GM18907 (cell line): Measurements from ENCODE around the gene CRYZL1.
"Not testable (repeated sequence)": the region's sequence is repeated elsewhere in the genome, so short reads cannot be mapped to it uniquely, and the experiment has no call there.

Experiments used
- ATAC-seq: cut with Tn5 transposase; IDR thresholded peaks from one replicate; pipeline ENCODE4 v1.9.1; 2021; ENCODE audit warnings: mild to moderate bottlenecking, moderate library complexity; ENCODE audit not compliant: unreplicated experiment

Gene CRYZL1

GRCh38 chr21:33641352-33642026 lies at the start of gene CRYZL1:
CRYZL1 (minus strand) TSS chr21:33641741; CDS start chr21:33631551, 10,190 bp downstream.
- ATAC-seq = peak; percentile 90

DNA sequence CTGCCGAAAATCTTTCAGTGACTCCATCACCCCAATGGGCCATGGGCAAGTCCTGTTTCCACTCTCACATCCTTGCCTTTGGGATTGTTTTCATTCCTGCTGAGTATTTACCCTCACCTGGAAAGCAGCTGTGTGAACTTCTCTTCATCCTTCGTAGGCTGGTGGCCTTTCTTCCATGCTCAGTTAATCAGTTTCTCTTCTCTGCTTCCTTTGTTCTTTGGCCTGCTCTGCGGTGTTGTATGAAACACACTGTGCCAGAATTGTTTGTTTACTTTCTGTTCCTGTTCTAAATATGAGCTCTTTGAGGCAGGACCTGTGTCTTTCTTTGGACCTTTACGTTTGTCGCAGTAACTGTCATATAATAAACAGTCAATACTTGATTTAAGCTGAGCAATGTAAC lies 49.3 kb upstream of the CRYZL1 start:
- ATAC-seq = no peak

DNA sequence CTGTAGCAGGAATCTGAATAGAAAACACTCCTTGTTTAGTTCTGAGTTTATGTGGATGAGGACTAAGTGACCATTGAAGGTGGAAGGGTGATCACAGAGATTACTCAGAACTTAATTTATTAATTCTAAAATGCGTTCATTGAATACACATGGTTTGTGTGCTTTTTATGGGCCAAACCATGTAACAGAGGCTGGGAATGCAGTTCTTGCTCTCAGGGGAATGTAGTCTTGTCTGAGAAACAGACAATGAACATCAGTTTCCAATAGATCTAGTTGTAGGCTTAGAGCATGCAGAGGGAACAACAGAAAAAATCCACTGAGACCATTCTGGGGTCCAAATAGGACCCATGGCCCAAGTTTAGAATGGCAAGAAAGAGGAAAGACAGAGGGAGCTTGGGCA lies 46.8 kb upstream of the CRYZL1 start:
- ATAC-seq = no peak

GRCh38 chr21:33687634-33688033 lies 46.1 kb upstream of the CRYZL1 start:
- ATAC-seq = no peak

DNA sequence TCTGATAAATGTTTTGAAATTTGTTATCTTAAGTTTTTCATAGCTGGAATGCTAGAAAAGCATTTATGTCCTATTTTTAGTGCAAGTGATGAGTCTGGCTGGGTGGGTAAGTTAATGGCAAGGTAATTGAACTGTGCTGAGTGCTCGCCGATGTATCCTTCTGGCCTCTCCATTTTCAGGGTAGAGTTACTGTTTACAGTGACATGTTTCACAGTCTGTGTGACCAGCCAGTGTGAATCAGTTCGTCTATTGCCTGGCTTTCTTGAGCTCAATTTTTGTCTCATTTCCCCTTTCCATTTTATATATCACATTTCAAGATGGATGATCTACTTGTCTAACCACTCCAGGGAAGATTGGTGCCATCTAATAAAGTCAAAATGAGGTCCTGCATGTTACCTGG lies 44.8 kb upstream of the CRYZL1 start:
- ATAC-seq = no peak

GRCh38 chr21:33685613-33686197 lies 44.2 kb upstream of the CRYZL1 start:
- ATAC-seq = no peak

DNA sequence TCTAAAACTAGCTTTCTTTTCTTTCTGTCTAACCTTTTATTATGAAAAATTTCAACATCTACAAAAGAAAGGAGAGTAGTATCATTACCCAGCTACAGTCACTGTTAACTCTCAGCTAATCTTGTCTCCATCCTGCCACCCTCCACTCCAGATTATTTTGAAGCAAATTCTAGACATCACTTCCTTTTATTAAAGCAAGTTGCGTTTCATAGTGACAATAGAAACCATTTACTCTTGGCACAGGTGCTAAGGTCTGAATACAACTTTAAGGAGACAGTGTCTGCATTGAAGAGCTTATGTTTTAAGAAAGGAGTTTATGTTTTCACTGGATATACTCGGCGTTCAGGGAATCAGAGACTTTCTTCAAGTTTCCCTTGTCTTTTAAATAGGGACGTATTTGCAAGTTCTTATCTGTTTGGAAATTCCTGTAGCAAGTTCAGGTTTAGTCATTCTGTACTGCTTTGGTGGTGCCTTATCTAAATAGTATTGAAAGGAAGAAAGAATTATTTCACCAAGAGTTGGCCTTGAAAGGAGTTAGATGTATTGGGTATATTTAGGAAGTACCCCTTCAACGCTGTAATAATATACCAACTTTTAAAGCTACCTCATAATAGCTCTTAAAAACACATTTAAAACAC lies 43.5 kb upstream of the CRYZL1 start:
- no peak for ATAC-seq

- no peak for ATAC-seq
Measured at GRCh38 chr21:33684068-33684467, 42.5 kb upstream of the CRYZL1 start.

- ATAC-seq = no peak
Measured at GRCh38 chr21:33682992-33683627, 41.6 kb upstream of the CRYZL1 start.

DNA sequence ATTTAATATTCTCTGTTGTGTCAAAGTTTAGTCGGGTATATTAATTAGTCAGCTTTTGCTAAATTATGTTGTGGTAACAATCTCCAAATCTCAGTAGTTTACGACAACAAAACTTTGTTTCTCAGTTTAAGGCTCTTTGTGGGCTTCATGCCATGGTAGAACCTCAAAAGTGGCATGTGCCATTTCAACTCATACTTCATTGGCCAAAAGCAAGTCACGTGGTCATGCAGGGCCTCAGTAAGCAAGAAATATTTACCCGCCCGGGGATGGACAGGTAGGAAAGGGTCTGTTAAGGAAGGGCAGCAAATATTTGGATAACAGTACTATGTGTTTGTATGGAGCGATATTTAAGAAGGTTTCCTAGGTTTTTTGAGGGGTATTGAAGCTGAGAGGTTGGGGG lies 39.3 kb upstream of the CRYZL1 start:
- ATAC-seq = no peak

GRCh38 chr21:33677450-33677849 lies 35.9 kb upstream of the CRYZL1 start:
- no peak for ATAC-seq

DNA sequence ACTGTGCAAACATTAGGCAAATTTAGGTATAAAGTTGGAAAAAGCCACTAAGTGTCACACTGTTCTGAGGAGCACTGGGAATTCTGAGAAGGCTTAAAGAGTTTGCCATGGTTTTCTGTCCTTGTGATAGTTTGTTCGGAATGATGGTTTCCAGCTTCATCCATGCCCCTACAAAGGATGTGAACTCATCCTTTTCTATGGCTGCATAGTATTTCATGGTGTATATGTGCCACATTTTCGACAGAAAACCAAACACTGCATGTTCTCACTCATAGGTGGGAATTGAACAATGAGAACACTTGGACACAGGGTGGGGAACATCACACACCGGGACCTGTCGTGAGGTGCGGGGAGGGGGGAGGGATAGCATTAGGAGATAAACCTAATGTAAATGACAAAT lies 35.1 kb upstream of the CRYZL1 start:
- ATAC-seq = not testable (repeated sequence)

DNA sequence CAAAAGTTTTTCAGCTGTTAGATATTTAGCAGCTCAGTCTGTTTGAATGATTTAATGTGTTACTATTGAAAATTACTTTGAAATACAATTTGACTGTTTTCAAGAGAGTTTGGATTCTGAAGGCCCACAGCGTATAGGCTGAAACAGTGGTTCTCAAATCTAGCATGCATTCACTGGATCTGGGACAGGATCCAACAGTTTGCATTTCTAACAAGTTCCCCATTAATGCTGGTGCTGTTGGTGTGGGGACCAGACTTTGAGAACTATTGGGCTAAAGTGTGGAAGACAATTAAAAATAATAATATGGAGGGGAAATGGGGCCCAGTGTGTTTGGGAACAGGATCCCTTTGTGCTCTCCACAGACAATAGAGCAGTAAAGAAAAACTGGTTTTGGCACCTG lies 32.7 kb upstream of the CRYZL1 start:
- no peak for ATAC-seq

DNA sequence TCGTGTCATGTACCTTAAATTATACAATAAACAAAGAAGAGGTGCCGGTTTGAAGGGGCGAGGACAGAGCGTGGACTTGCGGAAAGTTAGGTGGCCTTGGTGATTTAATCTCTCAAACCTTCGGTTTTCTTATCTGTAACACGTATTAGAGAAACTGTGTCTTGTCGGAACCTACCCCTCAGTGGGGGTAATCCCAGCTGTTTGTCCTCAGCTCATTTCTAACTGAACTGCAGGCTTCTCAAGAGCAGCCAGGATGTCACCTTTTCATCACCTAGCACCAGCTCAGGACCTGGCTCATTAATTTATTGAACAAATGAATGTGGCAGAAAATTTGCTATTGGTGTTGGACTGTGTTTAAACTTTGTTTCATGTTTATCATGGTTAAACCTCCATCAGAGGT lies 31.9 kb upstream of the CRYZL1 start:
- no peak for ATAC-seq

- no peak for ATAC-seq
Measured at GRCh38 chr21:33670076-33670978, 28.8 kb upstream of the CRYZL1 start.

DNA sequence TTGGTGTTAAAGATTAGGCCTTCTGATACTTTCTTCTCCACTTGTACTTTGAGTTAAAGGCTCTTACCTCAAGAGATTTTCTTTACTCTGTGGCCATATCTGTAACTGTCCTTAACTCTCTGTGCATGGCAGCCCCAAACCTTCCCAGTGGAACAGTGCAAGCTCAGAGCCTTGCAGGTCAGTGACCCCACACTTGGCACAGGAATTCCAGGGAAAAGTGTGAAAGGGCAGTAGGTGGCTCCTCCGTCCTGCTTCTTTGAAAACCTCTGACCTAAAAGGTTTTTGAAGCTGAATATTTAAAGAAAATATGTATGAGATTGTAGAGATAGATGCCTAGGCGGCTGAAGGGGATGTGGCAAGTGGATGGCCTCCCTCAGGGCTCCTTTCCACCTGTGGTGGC lies 27.1 kb upstream of the CRYZL1 start:
- no peak for ATAC-seq

- no peak for ATAC-seq
Measured at GRCh38 chr21:33668180-33668579, 26.6 kb upstream of the CRYZL1 start.

DNA sequence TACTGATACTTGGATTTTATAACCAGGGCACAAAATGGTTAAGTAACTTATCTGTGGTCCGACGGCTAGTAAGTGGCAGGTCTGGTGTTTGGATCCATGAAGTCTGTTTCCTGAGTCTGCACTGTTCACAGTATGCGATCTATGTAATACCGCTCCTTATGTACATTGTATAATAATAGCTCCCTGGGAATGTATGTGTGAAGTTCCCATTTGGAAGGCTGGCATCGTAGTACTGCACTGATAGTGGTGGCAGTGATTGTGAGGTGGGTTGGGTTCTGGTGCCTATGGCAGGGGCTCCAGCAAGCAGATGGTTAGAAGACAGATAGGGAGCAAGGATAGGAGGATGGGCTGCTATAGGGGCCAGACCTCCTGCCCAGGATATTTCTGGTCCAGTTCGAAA lies 26.1 kb upstream of the CRYZL1 start:
- no peak for ATAC-seq

DNA sequence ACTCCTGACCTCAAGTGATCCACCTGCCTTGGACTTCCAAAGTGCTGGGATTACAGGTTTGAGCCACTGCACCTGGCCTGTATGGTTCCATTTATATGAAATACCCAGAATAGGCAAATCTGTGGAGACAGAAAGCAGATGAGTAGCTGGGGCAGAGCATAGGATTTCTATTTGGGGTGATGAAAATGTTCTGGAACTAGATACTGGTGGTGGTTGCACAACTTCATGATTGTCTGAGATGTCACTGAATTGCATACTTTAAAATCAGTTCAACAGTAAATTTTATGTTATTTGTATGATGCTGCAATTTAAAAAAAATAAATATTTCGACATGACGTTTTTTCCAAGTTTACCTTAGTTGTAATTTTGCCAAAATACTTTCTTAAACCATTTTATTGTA lies 24.6 kb upstream of the CRYZL1 start:
- no peak for ATAC-seq

DNA sequence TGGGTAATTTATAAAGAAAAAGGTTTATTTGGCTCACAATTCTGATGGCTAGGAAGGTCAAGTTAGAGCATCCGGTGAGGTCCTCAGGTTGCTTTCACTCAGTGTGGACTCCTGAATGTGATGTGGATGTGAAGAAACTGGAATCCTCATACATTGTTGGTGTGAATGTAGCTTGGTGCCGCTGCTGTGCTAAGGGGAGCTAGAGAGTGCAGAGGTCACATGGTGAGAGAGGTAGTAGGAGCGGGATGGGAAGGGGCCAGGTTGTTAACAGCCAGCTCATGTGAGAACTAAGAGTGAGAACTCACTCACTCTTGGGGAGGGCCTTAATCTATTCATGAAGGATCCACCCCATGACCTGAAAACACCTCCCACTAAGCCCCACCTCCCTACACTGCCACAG lies 22.6 kb upstream of the CRYZL1 start:
- ATAC-seq = no peak

DNA sequence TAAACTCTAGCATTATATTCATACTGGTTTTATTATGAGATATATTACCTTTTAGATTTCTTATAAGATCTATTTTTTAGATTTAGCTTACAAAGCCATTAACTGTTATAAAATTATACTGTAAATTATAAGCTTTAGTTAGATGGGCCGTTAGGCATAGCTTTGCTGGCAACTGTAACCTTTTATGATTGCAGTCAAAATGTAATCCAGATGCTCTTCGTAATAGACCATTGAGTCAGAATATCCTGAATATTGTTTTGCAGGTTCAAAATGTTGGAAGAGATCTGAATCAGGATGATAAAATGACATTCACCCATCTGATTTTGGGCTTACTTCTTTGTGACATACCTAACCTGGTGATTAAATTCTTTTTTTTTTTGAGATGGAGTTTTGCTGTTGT lies 21.7 kb upstream of the CRYZL1 start:
- no peak for ATAC-seq
